GM21619 (cell line): ENCODE measurements around the gene CFTR.
"Not testable (repeated sequence)": the region's sequence is repeated elsewhere in the genome, so short reads cannot be mapped to it uniquely, and the experiment has no call there.

Source experiments
- ATAC-seq: cut with Tn5 transposase; IDR thresholded peaks from one replicate; pipeline ENCODE4 v1.9.1; 2021; ENCODE audit not compliant: unreplicated experiment

Gene CFTR

GRCh38 chr7:117493460-117493859 is 13.6 kb downstream of the CFTR start:
- no peak for ATAC-seq

- no peak for ATAC-seq
These were observed 15.5 kb downstream of the CFTR start for GRCh38 chr7:117495308-117495707.

- no peak for ATAC-seq
These were observed 22.5 kb downstream of the CFTR start for GRCh38 chr7:117502331-117502730.

- no peak for ATAC-seq
These were observed 25.4 kb downstream of the CFTR start for GRCh38 chr7:117505238-117505637.

GRCh38 chr7:117508676-117509075 is 28.9 kb downstream of the CFTR start:
- no peak for ATAC-seq

GRCh38 chr7:117517194-117517593 is 37.4 kb downstream of the CFTR start:
- ATAC-seq, result not testable (repeated sequence)

GRCh38 chr7:117530390-117530789 is 50.6 kb downstream of the CFTR start:
- peak; percentile 60 for ATAC-seq

GRCh38 chr7:117531595-117532244 is 51.9 kb downstream of the CFTR start:
- ATAC-seq, result no peak

- ATAC-seq, result no peak
These were observed 58.2 kb downstream of the CFTR start for GRCh38 chr7:117538053-117538452.

GRCh38 chr7:117544061-117544460 is 64.2 kb downstream of the CFTR start:
- no peak for ATAC-seq

- ATAC-seq, result no peak
These were observed 68.2 kb downstream of the CFTR start for GRCh38 chr7:117548035-117548434.

- ATAC-seq, result no peak
These were observed 70.8 kb downstream of the CFTR start for GRCh38 chr7:117550625-117551024.

- no peak for ATAC-seq
These were observed 72.8 kb downstream of the CFTR start for GRCh38 chr7:117552660-117553059.

GRCh38 chr7:117555260-117555659 is 75.4 kb downstream of the CFTR start:
- ATAC-seq, result no peak

- no peak for ATAC-seq
These were observed 79.6 kb downstream of the CFTR start for GRCh38 chr7:117559391-117559790.

- ATAC-seq, result no peak
These were observed 80.2 kb downstream of the CFTR start for GRCh38 chr7:117560030-117560429.

- ATAC-seq, result no peak
These were observed 82.9 kb downstream of the CFTR start for GRCh38 chr7:117562759-117563158.

- no peak for ATAC-seq
These were observed 84.3 kb downstream of the CFTR start for GRCh38 chr7:117564080-117564479.

- ATAC-seq, result no peak
These were observed 84.8 kb downstream of the CFTR start for GRCh38 chr7:117564627-117565026.

- no peak for ATAC-seq
These were observed 85.4 kb downstream of the CFTR start for GRCh38 chr7:117565226-117565625.

- no peak for ATAC-seq
These were observed 88.0 kb downstream of the CFTR start for GRCh38 chr7:117567781-117568180.

GRCh38 chr7:117572856-117573620 is 93.2 kb downstream of the CFTR start:
- no peak for ATAC-seq

- no peak for ATAC-seq
These were observed 101.6 kb downstream of the CFTR start for GRCh38 chr7:117581424-117581823.
